Fibroblast of the aortic adventitia (primary cell): ENCODE measurements around the gene EOGT. TPM values are rescaled to one million over a fixed set of nuclear protein-coding genes. Genes with fewer than 3 reads are reported as not detected.

ENCODE experiments used
- DNase-seq: peaks from one replicate; pipeline ENCODE4 v3.0.0-alpha.2; 2010; ENCODE audit warnings: low read depth
- H3K4me3 ChIP-seq: 2 replicates; pipeline ENCODE4 v1.5.1; 2011; ENCODE audit warnings: low read depth, mild to moderate bottlenecking, control low read depth, low read length, moderate library complexity
- CTCF ChIP-seq: IDR thresholded peaks from 2 replicates; pipeline ENCODE4 v1.5.1; 2011; ENCODE audit warnings: mild to moderate bottlenecking, low read length, control low read depth, inconsistent platforms; ENCODE audit not compliant: insufficient read depth
- total RNA-seq: library from RNA; depleted of rRNA; stranded (reverse); fragments of >200 nt; gene quantifications from 2 replicates; pipeline ENCODE4 v1.2.3, GENCODE V29; 2012; ENCODE audit warnings: low replicate concordance

EOGT gene
- total RNA-seq, 1 donor = 41.6 TPM

- DNase-seq = no peak
- no peak for TF ChIP-seq CTCF
- H3K4me3 ChIP-seq = no peak overlapping the region
These were observed 2.3 kb downstream of the EOGT start for GRCh38 chr3:69011096-69011730.

- peak; percentile 94 for DNase-seq
- no peak overlapping the region for H3K4me3 ChIP-seq
- no peak for TF ChIP-seq CTCF
These were observed 3.7 kb downstream of the EOGT start for GRCh38 chr3:69009559-69010410.

DNA sequence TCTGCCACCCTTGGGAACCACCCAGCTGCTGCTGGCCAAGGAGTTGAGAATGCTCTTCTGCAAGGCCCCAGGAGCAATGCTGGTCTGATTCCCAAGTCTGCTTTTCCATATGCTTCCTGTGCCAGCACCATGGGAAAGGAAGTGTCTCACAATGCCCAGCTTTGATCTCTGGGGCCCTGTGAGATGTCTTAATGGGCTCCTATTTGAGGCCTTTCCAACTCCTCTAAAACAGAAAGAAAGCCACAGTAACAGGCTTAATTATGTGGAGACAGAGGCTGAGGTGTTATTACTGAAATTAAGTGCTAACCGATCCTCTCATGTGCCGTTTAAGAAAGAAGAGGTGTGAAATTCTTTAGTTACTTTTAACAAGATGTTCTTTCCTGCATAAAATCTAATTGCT lies 4.5 kb downstream of the EOGT start:
- no peak for TF ChIP-seq CTCF
- DNase-seq = peak; percentile 25
- H3K4me3 ChIP-seq = no peak overlapping the region

GRCh38 chr3:69005791-69006482 lies 7.5 kb downstream of the EOGT start:
- H3K4me3 ChIP-seq = no peak overlapping the region
- DNase-seq = no peak
- no peak for TF ChIP-seq CTCF

- DNase-seq = peak; percentile 33
These were observed 8.3 kb downstream of the EOGT start for GRCh38 chr3:69005071-69005790.

More at GRCh38 chr3:69005071-69005790, 8.3 kb downstream of the EOGT start:
- TF ChIP-seq CTCF = no peak
- H3K4me3 ChIP-seq = no peak overlapping the region
